HG03571 (cell line): ENCODE results near the gene PCNX2.

Experiments
- ATAC-seq: cut with Tn5 transposase; IDR thresholded peaks from one replicate; pipeline ENCODE4 v1.9.1; 2021; ENCODE audit not compliant: unreplicated experiment

The PCNX2 gene

GRCh38 chr1:233065685-233066084 lies 229.8 kb downstream of the PCNX2 start:
- no peak for ATAC-seq

GRCh38 chr1:233064988-233065387 lies 230.5 kb downstream of the PCNX2 start:
- ATAC-seq = no peak

GRCh38 chr1:233063462-233063861 lies 232.1 kb downstream of the PCNX2 start:
- ATAC-seq = no peak

- no peak for ATAC-seq
Observed at GRCh38 chr1:233061265-233061664, 234.3 kb downstream of the PCNX2 start.

- ATAC-seq = no peak
Observed at GRCh38 chr1:233060461-233060994, 235.0 kb downstream of the PCNX2 start.

- ATAC-seq = no peak
Observed at GRCh38 chr1:233057836-233058235, 237.7 kb downstream of the PCNX2 start.

GRCh38 chr1:233055879-233056641 lies 239.5 kb downstream of the PCNX2 start:
- no peak for ATAC-seq

- no peak for ATAC-seq
Observed at GRCh38 chr1:233045588-233045987, 249.9 kb downstream of the PCNX2 start.

GRCh38 chr1:233042834-233043233 lies 252.7 kb downstream of the PCNX2 start:
- ATAC-seq = no peak

- no peak for ATAC-seq
Observed at GRCh38 chr1:233040494-233040893, 255.0 kb downstream of the PCNX2 start.

- ATAC-seq = no peak
Observed at GRCh38 chr1:233038581-233038980, 256.9 kb downstream of the PCNX2 start.

- ATAC-seq = no peak
Observed at GRCh38 chr1:233037843-233038242, 257.7 kb downstream of the PCNX2 start.

GRCh38 chr1:233034836-233035235 lies 260.7 kb downstream of the PCNX2 start:
- no peak for ATAC-seq

- no peak for ATAC-seq
Observed at GRCh38 chr1:233033361-233033760, 262.2 kb downstream of the PCNX2 start.

- ATAC-seq = no peak
Observed at GRCh38 chr1:233032916-233033315, 262.6 kb downstream of the PCNX2 start.

GRCh38 chr1:233031521-233031920 lies 264.0 kb downstream of the PCNX2 start:
- ATAC-seq = no peak

GRCh38 chr1:233027046-233027445 lies 268.5 kb downstream of the PCNX2 start:
- ATAC-seq = no peak

- ATAC-seq = no peak
Observed at GRCh38 chr1:233025567-233025966, 270.0 kb downstream of the PCNX2 start.

GRCh38 chr1:233025157-233025556 lies 270.4 kb downstream of the PCNX2 start:
- ATAC-seq = no peak

GRCh38 chr1:233024199-233024598 lies 271.3 kb downstream of the PCNX2 start:
- ATAC-seq = no peak

GRCh38 chr1:233022246-233022645 lies 273.3 kb downstream of the PCNX2 start:
- ATAC-seq = no peak

GRCh38 chr1:233020426-233020825 lies 275.1 kb downstream of the PCNX2 start:
- no peak for ATAC-seq

GRCh38 chr1:233019778-233020325 lies 275.7 kb downstream of the PCNX2 start:
- ATAC-seq = no peak
